ENCODE measurements around the gene RAB36. TPM values are rescaled to one million over a fixed set of nuclear protein-coding genes. Genes with fewer than 3 reads are reported as not detected.

RAB36 gene
- polyA plus RNA-seq, 4 donors = 0.27 to 1.7 (median 0.92) TPM; not detected in 1

DNA sequence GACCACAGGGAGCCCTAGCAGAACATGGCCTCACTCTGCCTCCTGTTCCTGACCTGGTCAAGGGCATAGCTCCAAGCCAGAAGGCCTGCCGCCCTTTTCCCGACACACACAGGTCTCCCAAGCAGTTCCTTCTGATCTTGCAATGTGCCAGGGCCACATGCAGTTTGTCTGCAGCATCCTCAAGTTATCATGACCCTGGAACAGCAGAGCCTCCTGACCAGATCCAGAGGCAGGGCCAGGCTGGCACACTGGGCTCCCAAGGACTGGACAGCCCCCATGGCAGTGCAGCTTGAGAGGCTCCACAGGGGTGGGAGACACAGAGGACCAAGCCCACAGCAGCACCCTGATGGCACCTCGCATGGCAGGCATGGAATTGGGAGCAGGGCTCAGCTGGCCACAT is 43.8 kb upstream of the RAB36 start:
- H3K27me3 ChIP-seq (ENCODE audit: control insufficient read depth in 3 of 3, insufficient read depth in 3 of 3, low read length in 3 of 3) = no peaks in the 10 kb centered on the region
- H3K36me3 ChIP-seq (ENCODE audit: control insufficient read depth in 3 of 3, insufficient read depth in 2 of 3, low read depth in 1 of 3, low read length in 3 of 3) = no peaks in the 10 kb centered on the region
- H3K9me3 ChIP-seq (ENCODE audit: control insufficient read depth in 2 of 2, insufficient read depth in 1 of 2, low read depth in 1 of 2, low read length in 1 of 2) = no peaks in the 10 kb centered on the region
- H3K4me1 ChIP-seq (ENCODE audit: control insufficient read depth in 3 of 3, insufficient read depth in 2 of 3, low read depth in 1 of 3, low read length in 2 of 3) = no peaks in the 10 kb centered on the region
- no peak for FAIRE-seq
- H3K4me3 ChIP-seq (ENCODE audit: low read depth in 1 of 3, low read length in 3 of 3) = no peak overlapping the region
- no peak overlapping the region for H3K27ac ChIP-seq (ENCODE audit: low read depth in 1 of 3, low read length in 2 of 3)
- no peak for DNase-seq
- 90 to 95% (median 92%) methylated on average over 3 of the region's 3 CpGs for WGBS, 3 donors

DNA sequence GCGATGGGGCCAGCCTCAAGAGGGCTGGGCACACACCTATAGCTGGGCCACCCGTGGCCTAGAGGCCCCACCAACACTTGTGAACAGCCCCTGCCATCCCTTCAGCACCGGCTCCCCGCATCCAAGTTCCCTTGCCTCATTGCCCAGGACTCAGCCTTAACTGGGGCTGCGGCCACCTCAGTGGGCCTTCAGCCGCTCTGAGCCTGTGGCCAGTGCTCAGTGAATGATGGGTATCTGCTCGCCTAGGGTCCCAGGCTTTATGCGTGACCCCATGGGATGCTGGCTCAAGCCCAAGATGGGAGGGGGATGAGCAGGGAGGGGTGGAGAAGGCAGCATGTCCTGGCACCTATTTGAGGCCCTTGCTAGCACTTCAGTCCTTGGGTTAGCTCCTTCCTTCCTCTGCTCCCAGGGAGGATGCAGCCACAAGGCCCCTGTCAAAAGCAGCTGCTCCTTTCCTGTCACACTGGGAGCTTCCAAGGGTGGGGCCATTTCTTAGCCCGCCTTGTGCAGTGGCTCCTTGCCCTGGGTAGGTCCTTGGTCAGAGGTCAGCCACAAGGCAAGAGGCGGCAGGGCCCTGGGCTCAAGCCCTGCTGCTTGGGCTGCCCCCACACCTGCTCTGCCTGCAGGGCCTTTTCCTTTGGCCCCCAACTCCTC is 43.1 kb upstream of the RAB36 start:
- Histone ChIP-seq H3K36me3 (ENCODE audit: control insufficient read depth in 3 of 3, insufficient read depth in 2 of 3, low read depth in 1 of 3, low read length in 3 of 3) (no peaks in the 10 kb centered on the region), H3K4me3 (ENCODE audit: low read depth in 1 of 3, low read length in 3 of 3) (no peak overlapping the region), H3K27ac (ENCODE audit: low read depth in 1 of 3, low read length in 2 of 3) (no peak overlapping the region), H3K27me3 (ENCODE audit: control insufficient read depth in 3 of 3, insufficient read depth in 3 of 3, low read length in 3 of 3) (no peaks in the 10 kb centered on the region), H3K4me1 (ENCODE audit: control insufficient read depth in 3 of 3, insufficient read depth in 2 of 3, low read depth in 1 of 3, low read length in 2 of 3) (no peaks in the 10 kb centered on the region), H3K9me3 (ENCODE audit: control insufficient read depth in 2 of 2, insufficient read depth in 1 of 2, low read depth in 1 of 2, low read length in 1 of 2) (peaks cover 0 to 4% of the 10 kb centered on the region in 2 donors)
- no peak for DNase-seq
- WGBS, 3 donors = 87 to 93% (median 92%) methylated on average over 10 of the region's 10 CpGs
- FAIRE-seq = no peak

DNA sequence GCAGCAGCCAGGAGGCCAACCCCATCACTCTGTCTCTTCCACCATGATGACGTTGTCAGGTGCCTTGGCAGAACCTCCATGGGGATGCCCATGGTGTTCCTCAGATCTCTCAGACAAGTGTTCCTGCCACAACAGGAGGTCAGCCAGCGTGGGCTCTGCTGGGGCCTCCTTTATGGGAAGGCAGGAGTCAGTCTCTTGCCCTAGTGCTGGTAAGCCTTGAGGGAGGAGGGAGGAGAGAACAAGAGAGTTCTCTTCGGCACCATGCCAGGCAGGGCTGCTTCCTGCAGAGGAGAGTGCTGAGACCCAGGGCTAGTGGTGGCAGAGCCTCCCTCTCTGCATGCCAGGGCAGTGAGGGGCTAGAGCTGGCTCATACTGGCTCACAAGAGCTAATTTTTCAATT is 42.5 kb upstream of the RAB36 start:
- Histone ChIP-seq H3K27me3 (ENCODE audit: control insufficient read depth in 3 of 3, insufficient read depth in 3 of 3, low read length in 3 of 3) (no peaks in the 10 kb centered on the region), H3K27ac (ENCODE audit: low read depth in 1 of 3, low read length in 2 of 3) (no peak overlapping the region), H3K4me1 (ENCODE audit: control insufficient read depth in 3 of 3, insufficient read depth in 2 of 3, low read depth in 1 of 3, low read length in 2 of 3) (no peaks in the 10 kb centered on the region), H3K4me3 (ENCODE audit: low read depth in 1 of 3, low read length in 3 of 3) (no peak overlapping the region), H3K36me3 (ENCODE audit: control insufficient read depth in 3 of 3, insufficient read depth in 2 of 3, low read depth in 1 of 3, low read length in 3 of 3) (no peaks in the 10 kb centered on the region), H3K9me3 (ENCODE audit: control insufficient read depth in 2 of 2, insufficient read depth in 1 of 2, low read depth in 1 of 2, low read length in 1 of 2) (peaks cover 0 to 4% of the 10 kb centered on the region in 2 donors)
- DNase-seq (no peak), FAIRE-seq (no peak)
- 64 to 88% (median 78%) methylated on average over 3 of the region's 3 CpGs for WGBS, 3 donors

DNA sequence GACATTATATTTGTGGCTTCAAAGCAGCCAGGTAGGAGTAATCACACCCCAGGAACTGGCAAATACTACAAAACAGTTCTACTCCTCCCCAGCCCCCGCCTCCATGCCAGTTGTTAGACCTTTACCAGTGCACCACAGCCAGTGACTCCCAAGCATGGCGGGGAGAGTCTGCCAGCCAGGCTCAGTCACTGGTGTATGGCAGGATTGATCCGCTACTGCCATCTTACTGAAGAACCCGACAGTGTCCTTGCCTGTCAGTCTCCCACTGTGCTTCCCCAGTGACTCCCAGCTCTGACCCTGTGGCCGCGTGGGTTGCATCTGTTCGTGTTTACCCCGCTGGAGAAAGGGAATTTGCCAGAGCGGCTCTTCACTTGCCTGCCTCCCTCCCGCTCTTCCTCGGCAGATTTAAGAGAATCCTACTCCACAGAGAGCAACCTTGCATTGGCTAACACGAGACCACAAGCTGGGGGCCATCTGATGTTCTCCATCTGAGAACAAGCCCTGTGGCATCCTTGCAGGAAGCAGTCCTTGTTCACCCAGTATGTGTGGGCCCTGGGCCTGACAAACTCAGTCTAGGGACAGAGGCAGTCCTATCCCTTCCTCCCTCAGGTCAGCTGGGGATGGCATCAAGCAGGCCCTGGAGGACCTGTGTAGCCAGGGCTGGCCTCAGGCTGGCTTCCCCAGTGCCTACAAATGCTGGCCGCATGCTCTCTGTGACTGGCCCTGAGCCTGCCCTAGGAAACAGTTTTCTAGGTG is 41.9 kb upstream of the RAB36 start:
- no peaks in the 10 kb centered on the region for H3K36me3 ChIP-seq (ENCODE audit: control insufficient read depth in 3 of 3, insufficient read depth in 2 of 3, low read depth in 1 of 3, low read length in 3 of 3)
- H3K9me3 ChIP-seq (ENCODE audit: control insufficient read depth in 2 of 2, insufficient read depth in 1 of 2, low read depth in 1 of 2, low read length in 1 of 2) = peaks cover 0 to 4% of the 10 kb centered on the region in 2 donors
- no peak for FAIRE-seq
- H3K27me3 ChIP-seq (ENCODE audit: control insufficient read depth in 3 of 3, insufficient read depth in 3 of 3, low read length in 3 of 3) = no peaks in the 10 kb centered on the region
- H3K27ac ChIP-seq (ENCODE audit: low read depth in 1 of 3, low read length in 2 of 3) = no peak overlapping the region
- no peak for DNase-seq
- 87 to 91% (median 91%) methylated on average over 13 of the region's 13 CpGs for WGBS, 3 donors
- no peaks in the 10 kb centered on the region for H3K4me1 ChIP-seq (ENCODE audit: control insufficient read depth in 3 of 3, insufficient read depth in 2 of 3, low read depth in 1 of 3, low read length in 2 of 3)
- H3K4me3 ChIP-seq (ENCODE audit: low read depth in 1 of 3, low read length in 3 of 3) = no peak overlapping the region

DNA sequence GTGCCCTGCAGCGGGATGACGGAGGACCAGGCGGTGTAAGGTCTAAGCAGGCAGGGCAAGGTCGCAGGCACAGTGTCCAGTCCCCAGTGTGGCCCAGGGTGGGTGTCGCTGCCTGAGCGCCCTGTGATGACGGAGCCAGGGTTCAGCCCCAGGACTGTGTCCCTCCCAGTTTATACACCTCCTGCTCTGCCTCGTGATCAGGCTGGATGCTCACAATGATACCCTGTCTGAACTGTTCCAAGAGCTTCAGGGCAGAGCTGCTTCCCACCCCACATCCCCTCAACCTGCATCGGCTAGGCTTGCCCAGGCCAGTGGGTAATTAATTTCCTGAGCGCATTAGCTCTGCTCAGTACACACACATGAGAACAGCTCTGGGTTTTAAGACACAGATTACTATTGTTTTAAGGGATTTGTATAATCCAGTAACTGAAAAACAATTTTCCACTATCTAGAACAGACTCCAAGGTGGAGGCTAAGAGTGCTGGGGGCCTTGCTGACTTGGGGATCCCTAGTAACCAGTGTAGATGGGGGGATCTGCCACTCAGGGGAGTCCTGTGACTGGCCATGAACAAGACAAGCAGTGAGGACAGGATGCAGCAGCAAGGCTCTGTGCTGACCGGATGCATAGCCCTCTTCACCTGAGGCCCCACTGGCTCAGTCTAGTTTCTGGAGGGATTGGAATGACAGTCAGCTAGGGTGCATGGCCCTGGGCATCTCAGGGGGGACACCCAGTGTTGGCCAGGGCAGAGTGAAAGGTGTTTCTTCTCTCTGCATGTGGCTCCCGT is 40.9 kb upstream of the RAB36 start:
- no peak for FAIRE-seq

DNA sequence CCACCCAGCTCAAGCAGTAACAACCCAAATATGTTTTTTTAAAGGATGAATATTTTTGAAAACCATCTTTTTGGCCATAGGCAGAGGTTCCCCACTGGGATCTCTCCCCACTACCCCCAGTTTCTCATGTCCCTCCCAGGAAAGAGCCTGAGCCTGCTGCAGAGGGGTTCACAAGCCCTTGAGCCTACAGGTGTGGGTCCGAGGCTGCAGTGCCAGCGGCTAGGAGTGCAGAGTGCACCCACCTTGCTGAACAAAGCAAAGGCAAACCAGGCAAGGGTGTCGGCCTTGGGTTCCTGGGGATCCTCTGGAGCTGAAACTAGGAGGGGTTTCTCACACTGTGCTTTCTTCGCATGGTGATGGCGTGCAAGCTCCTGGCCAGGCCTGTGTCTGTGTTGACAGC is 40.0 kb upstream of the RAB36 start:
- Histone ChIP-seq H3K27me3 (ENCODE audit: control insufficient read depth in 3 of 3, insufficient read depth in 3 of 3, low read length in 3 of 3) (no peaks in the 10 kb centered on the region), H3K36me3 (ENCODE audit: control insufficient read depth in 3 of 3, insufficient read depth in 2 of 3, low read depth in 1 of 3, low read length in 3 of 3) (no peaks in the 10 kb centered on the region), H3K27ac (ENCODE audit: low read depth in 1 of 3, low read length in 2 of 3) (no peak overlapping the region), H3K9me3 (ENCODE audit: control insufficient read depth in 2 of 2, insufficient read depth in 1 of 2, low read depth in 1 of 2, low read length in 1 of 2) (peaks cover 0 to 4% of the 10 kb centered on the region in 2 donors), H3K4me3 (ENCODE audit: low read depth in 1 of 3, low read length in 3 of 3) (no peak overlapping the region), H3K4me1 (ENCODE audit: control insufficient read depth in 3 of 3, insufficient read depth in 2 of 3, low read depth in 1 of 3, low read length in 2 of 3) (no peaks in the 10 kb centered on the region)
- DNase-seq = no peak
- FAIRE-seq = no peak
- WGBS, 3 donors = 93 to 95% (median 93%) methylated on average over 5 of the region's 5 CpGs

More for the DNA sequence above, 40.9 kb upstream of the RAB36 start:
- no peak overlapping the region for H3K27ac ChIP-seq (ENCODE audit: low read depth in 1 of 3, low read length in 2 of 3)
- H3K9me3 ChIP-seq (ENCODE audit: control insufficient read depth in 2 of 2, insufficient read depth in 1 of 2, low read depth in 1 of 2, low read length in 1 of 2) = peaks cover 0 to 4% of the 10 kb centered on the region in 2 donors
- H3K27me3 ChIP-seq (ENCODE audit: control insufficient read depth in 3 of 3, insufficient read depth in 3 of 3, low read length in 3 of 3) = no peaks in the 10 kb centered on the region
- no peak for DNase-seq
- no peaks in the 10 kb centered on the region for H3K4me1 ChIP-seq (ENCODE audit: control insufficient read depth in 3 of 3, insufficient read depth in 2 of 3, low read depth in 1 of 3, low read length in 2 of 3)
- WGBS, 3 donors = 82 to 88% (median 87%) methylated on average over 12 of the region's 12 CpGs
- H3K36me3 ChIP-seq (ENCODE audit: control insufficient read depth in 3 of 3, insufficient read depth in 2 of 3, low read depth in 1 of 3, low read length in 3 of 3) = no peaks in the 10 kb centered on the region
- H3K4me3 ChIP-seq (ENCODE audit: low read depth in 1 of 3, low read length in 3 of 3) = no peak overlapping the region

DNA sequence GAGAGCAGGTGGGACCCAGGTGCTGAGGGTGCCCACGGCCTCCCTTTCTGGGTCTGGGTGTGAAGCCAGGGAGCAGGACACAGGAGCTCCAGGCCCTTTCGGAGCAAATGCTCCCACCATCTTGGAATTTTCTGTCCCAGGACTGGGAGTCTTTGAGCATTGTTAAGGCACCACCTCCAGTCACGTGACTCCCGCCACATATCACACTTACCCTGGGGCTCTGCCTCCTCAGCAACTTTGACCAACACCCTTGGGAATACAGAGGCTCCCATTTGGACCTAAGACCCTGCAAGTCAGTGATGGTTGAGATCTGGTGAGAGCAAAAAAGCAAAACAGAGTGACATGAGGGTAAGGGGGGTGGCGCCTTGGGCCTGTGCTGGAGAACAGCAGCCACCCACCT is 39.4 kb upstream of the RAB36 start:
- FAIRE-seq (no peak), DNase-seq (no peak)
- H3K27me3 ChIP-seq (ENCODE audit: control insufficient read depth in 3 of 3, insufficient read depth in 3 of 3, low read length in 3 of 3) = no peaks in the 10 kb centered on the region
- H3K36me3 ChIP-seq (ENCODE audit: control insufficient read depth in 3 of 3, insufficient read depth in 2 of 3, low read depth in 1 of 3, low read length in 3 of 3) = no peaks in the 10 kb centered on the region
- H3K9me3 ChIP-seq (ENCODE audit: control insufficient read depth in 2 of 2, insufficient read depth in 1 of 2, low read depth in 1 of 2, low read length in 1 of 2) = peaks cover 0 to 4% of the 10 kb centered on the region in 2 donors
- H3K4me1 ChIP-seq (ENCODE audit: control insufficient read depth in 3 of 3, insufficient read depth in 2 of 3, low read depth in 1 of 3, low read length in 2 of 3) = no peaks in the 10 kb centered on the region
- no peak overlapping the region for H3K27ac ChIP-seq (ENCODE audit: low read depth in 1 of 3, low read length in 2 of 3)
- H3K4me3 ChIP-seq (ENCODE audit: low read depth in 1 of 3, low read length in 3 of 3) = no peak overlapping the region
- WGBS, 3 donors = 87 to 95% (median 92%) methylated on average over 5 of the region's 5 CpGs

DNA sequence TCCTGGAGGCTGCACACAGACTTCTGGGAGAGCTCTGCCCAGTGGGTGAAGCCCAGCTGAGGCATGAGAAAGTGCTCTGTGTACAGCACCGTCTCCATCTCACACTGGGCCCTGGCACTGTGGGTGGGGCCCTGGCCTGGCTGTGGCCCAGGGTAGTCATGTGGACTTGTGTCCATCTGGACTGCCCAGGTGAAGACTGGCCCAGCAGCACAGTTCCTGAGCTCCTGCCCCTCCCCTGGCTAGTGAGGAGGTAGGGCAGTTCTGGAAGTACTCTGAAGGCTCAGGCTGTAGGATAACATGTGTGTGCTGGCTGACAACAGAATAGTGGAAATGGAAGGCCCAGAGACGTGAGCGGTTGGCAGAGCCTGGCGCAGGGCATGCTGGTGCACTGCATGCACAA is 38.9 kb upstream of the RAB36 start:
- Histone ChIP-seq H3K4me1 (ENCODE audit: control insufficient read depth in 3 of 3, insufficient read depth in 2 of 3, low read depth in 1 of 3, low read length in 2 of 3) (no peaks in the 10 kb centered on the region), H3K36me3 (ENCODE audit: control insufficient read depth in 3 of 3, insufficient read depth in 2 of 3, low read depth in 1 of 3, low read length in 3 of 3) (no peaks in the 10 kb centered on the region), H3K9me3 (ENCODE audit: control insufficient read depth in 2 of 2, insufficient read depth in 1 of 2, low read depth in 1 of 2, low read length in 1 of 2) (peaks cover 0 to 4% of the 10 kb centered on the region in 2 donors), H3K4me3 (ENCODE audit: low read depth in 1 of 3, low read length in 3 of 3) (no peak overlapping the region), H3K27me3 (ENCODE audit: control insufficient read depth in 3 of 3, insufficient read depth in 3 of 3, low read length in 3 of 3) (no peaks in the 10 kb centered on the region), H3K27ac (ENCODE audit: low read depth in 1 of 3, low read length in 2 of 3) (no peak overlapping the region)
- DNase-seq (no peak), FAIRE-seq (no peak)
- 89 to 93% (median 91%) methylated on average over 4 of the region's 4 CpGs for WGBS, 3 donors

Data from small intestine (tissue), 7 donors.